Measurements from ENCODE around the gene RMND5A.

RMND5A gene

GRCh38 chr2:86765310-86765695 is 45.2 kb downstream of the RMND5A start:
- no peak for DNase-seq (ENCODE audit: low read depth)

- DNase-seq (ENCODE audit: low read depth), result no peak
These were observed 48.3 kb downstream of the RMND5A start for GRCh38 chr2:86768189-86768949.

GRCh38 chr2:86769838-86770237 is 49.7 kb downstream of the RMND5A start:
- no peak for DNase-seq (ENCODE audit: low read depth)

GRCh38 chr2:86770816-86771301 is 50.8 kb downstream of the RMND5A start:
- DNase-seq (ENCODE audit: low read depth), result no peak

GRCh38 chr2:86772611-86773010 is 52.5 kb downstream of the RMND5A start:
- DNase-seq (ENCODE audit: low read depth), result no peak

- no peak for DNase-seq (ENCODE audit: low read depth)
These were observed 54.8 kb downstream of the RMND5A start for GRCh38 chr2:86774862-86775261.

GRCh38 chr2:86775338-86775737 is 55.2 kb downstream of the RMND5A start:
- DNase-seq (ENCODE audit: low read depth), result no peak

GRCh38 chr2:86776532-86776931 is 56.4 kb downstream of the RMND5A start:
- DNase-seq (ENCODE audit: low read depth), result no peak

GRCh38 chr2:86778957-86779356 is 58.9 kb downstream of the RMND5A start:
- DNase-seq (ENCODE audit: low read depth), result no peak

- DNase-seq (ENCODE audit: low read depth), result no peak
These were observed 59.9 kb downstream of the RMND5A start for GRCh38 chr2:86779971-86780370.

- DNase-seq (ENCODE audit: low read depth), result no peak
These were observed 61.3 kb downstream of the RMND5A start for GRCh38 chr2:86781363-86781762.

- no peak for DNase-seq (ENCODE audit: low read depth)
These were observed 62.7 kb downstream of the RMND5A start for GRCh38 chr2:86782748-86783147.

GRCh38 chr2:86783615-86784339 is 63.7 kb downstream of the RMND5A start:
- DNase-seq (ENCODE audit: low read depth), result no peak

GRCh38 chr2:86785456-86785855 is 65.4 kb downstream of the RMND5A start:
- DNase-seq (ENCODE audit: low read depth), result no peak

- DNase-seq (ENCODE audit: low read depth), result no peak
These were observed 66.0 kb downstream of the RMND5A start for GRCh38 chr2:86786001-86786536.

GRCh38 chr2:86787736-86788135 is 67.6 kb downstream of the RMND5A start:
- no peak for DNase-seq (ENCODE audit: low read depth)

GRCh38 chr2:86788165-86788564 is 68.1 kb downstream of the RMND5A start:
- no peak for DNase-seq (ENCODE audit: low read depth)

GRCh38 chr2:86788881-86789686 is 69.0 kb downstream of the RMND5A start:
- DNase-seq (ENCODE audit: low read depth), result no peak

GRCh38 chr2:86789687-86790133 is 69.6 kb downstream of the RMND5A start:
- DNase-seq (ENCODE audit: low read depth), result no peak

- DNase-seq (ENCODE audit: low read depth), result no peak
These were observed 70.1 kb downstream of the RMND5A start for GRCh38 chr2:86790134-86790675.

- peak; percentile 8 for DNase-seq (ENCODE audit: low read depth)
These were observed 70.8 kb downstream of the RMND5A start, which contains the start of gene CD8A for GRCh38 chr2:86790676-86791572. Gene CD8A (minus strand): TSS chr2:86790913. CDS start chr2:86790825, 88 bp downstream.

Data from GM04504 (cell line).